Heart left ventricle (tissue), 16 donors: ENCODE results near the gene TTLL11. TPM values are rescaled to one million over a fixed set of nuclear protein-coding genes. Genes with fewer than 3 reads are reported as not detected.

Experiments used
- ATAC-seq, 4 donors: fragments of 200-7000 bp; cut with Tn5 transposase; one replicate each; pipeline ENCODE4 v1.9.1; 2020 to 2022; ENCODE audit warnings: moderate library complexity in 4 of 4, mild to moderate bottlenecking in 3 of 4, moderate number of reproducible peaks in 1 of 4
- DNase-seq, 5 donors: peaks; one replicate each; pipeline ENCODE4 v3.0.0-alpha.2; 2020
- H3K27ac ChIP-seq, 12 donors: fragments of 200-600 bp; sonication (generic) in 4 of 12; one replicate each; pipeline versions ENCODE4 v1.5.0 to v1.8.0; 2016 to 2022; ENCODE audit warnings: mild to moderate bottlenecking in 2 of 12
- H3K27me3 ChIP-seq, 9 donors: fragments of 200-600 bp; sonication (generic) in 2 of 9; one replicate each; pipeline versions ENCODE4 v1.5.1 to v1.8.0; 2016 to 2022; ENCODE audit warnings: mild to moderate bottlenecking in 3 of 9
- H3K36me3 ChIP-seq, 9 donors: fragments of 200-600 bp; sonication (generic) in 2 of 9; one replicate each; pipeline versions ENCODE4 v1.5.0 to v1.8.0; 2018 to 2022; ENCODE audit warnings: mild to moderate bottlenecking in 2 of 9
- H3K4me1 ChIP-seq, 12 donors: fragments of 200-600 bp; sonication (generic) in 4 of 12; one replicate each; pipeline versions ENCODE4 v1.5.0 to v1.8.0; 2016 to 2022; ENCODE audit warnings: mild to moderate bottlenecking in 3 of 12
- H3K4me3 ChIP-seq, 12 donors: fragments of 200-600 bp; sonication (generic) in 4 of 12; one replicate each; pipeline versions ENCODE4 v1.5.0 to v1.8.0; 2017 to 2022; ENCODE audit warnings: mild to moderate bottlenecking in 9 of 12, moderate library complexity in 4 of 12
- H3K9me3 ChIP-seq, 12 donors: fragments of 200-600 bp; sonication (generic) in 4 of 12; one replicate each; pipeline versions ENCODE4 v1.5.0 to v1.8.0; 2016 to 2022; ENCODE audit warnings: mild to moderate bottlenecking in 1 of 12
- CTCF ChIP-seq, 12 donors: fragments of 200-600 bp; sonication (generic) in 4 of 12; IDR thresholded peaks; one replicate each; pipeline versions ENCODE4 v1.5.0 to v1.8.0; 2018 to 2022; ENCODE audit warnings: antibody characterized with exemption in 12 of 12, mild to moderate bottlenecking in 5 of 12
- POLR2A ChIP-seq, 2 donors: fragments of 450-650 bp; IDR thresholded peaks; one replicate each; pipeline ENCODE4 v1.6.1; 2017; ENCODE audit warnings: antibody characterized with exemption in 2 of 2, mild to moderate bottlenecking in 2 of 2, moderate library complexity in 2 of 2
- WGBS, 4 donors: extraction: QIAGEN DNeasy Blood & Tissue Kit in 2 of 4; methylation state at CpG; one replicate each; pipeline versions ENCODE4 v1.1.5 to v1.1.7; 2013 to 2018; 5-methylcytosine and 5-hydroxymethylcytosine counted together
- intact Hi-C, 10 donors: fragments of 100-400 bp; cut with DNase I; formaldehyde crosslinking; loops; one replicate each; pipeline versions ENCODE4 v1.11.1 to v1.14.2; 2022
- polyA plus RNA-seq, 2 donors: library from polyadenylated mRNA; stranded (reverse); fragments of 200-250 nt; gene quantifications; one replicate each; pipeline ENCODE4 v1.2.3, GENCODE V29; 2013
- total RNA-seq, 9 donors: library from RNA; depleted of rRNA in 2 of 9; stranded (reverse); fragments of >200 nt in 2 of 9; fragmentation: NEBNext Ultra II Directional in 3 of 9; extraction: Animal tissue kit (Norgen Biotek cat#: 25700) in 3 of 9; gene quantifications; one replicate each; pipeline versions ENCODE4 v1.1.0 to v1.2.4, GENCODE V29; 2016 to 2023
- donor health status: ischemic (EF 13 %, LVEDD 7.1; RV severe dilation, severe dysfunction).
- donor health status: healthy with polysubstance abuse.
- donor health status: DM: no; HTN: yes; CAD: no.
- donor health status: DM: no; HTN: no; CAD: no.
- donor health status: ischemic (EF 25% LVEDD 6.9; RV normal size, moderate dysfunction).
- donor health status: ischemic (EF 25% LVEDD 5.7; RV mildly dilated, moderate dysfunction).
- donor health status: healthy.
- donor health status: DM: yes; HTN: yes; CAD: no.
- donor health status: ischemic (EF 35%, LVEDD 5.7; RV mildly dilated, moderate dysfunction).
- donor health status: nonischemic (EF 11% LVEDD 7.7; RV severe dilation, severe dysfunction).
- donor health status: DM: yes; HTN: yes; CAD: no.
- donor health status: PGD.
- donor health status: ischemic (EF 29% LVEDD 5.4; RV normal size, mild dysfunction).
- donor health status: nonischemic (EF 23%, LVEDD 6.1; RV moderate dilation, normal function).

The TTLL11 gene
- total and polyA plus RNA-seq, 11 donors = 2.7 to 10.9 (median 7.9) TPM

GRCh38 chr9:121863955-121864354 lies 229.2 kb downstream of the TTLL11 start:
- 76 to 92% (median 88%) methylated on average over 2 of the region's 2 CpGs for WGBS, 4 donors
- no peak overlapping the region for H3K4me3 ChIP-seq
- no peaks in the 10 kb centered on the region for H3K36me3 ChIP-seq
- intact Hi-C loops = loop anchor here in 9 of 10 donors (5.0 to 10.0 kb wide), 11 partner anchors 87 to 319 kb away; no protein-coding TSS in a partner anchor
- peaks cover 0 to 17% (median 11%) of the 10 kb centered on the region in 12 donors for H3K4me1 ChIP-seq
- TF ChIP-seq CTCF (IDR thresholded peaks at IDR 0.05) (no peak), POLR2A (IDR thresholded peaks at IDR 0.05) (no peak)
- DNase-seq (no peak), ATAC-seq (no peak)
- H3K27ac ChIP-seq = no peak overlapping the region
- no peaks in the 10 kb centered on the region for H3K9me3 ChIP-seq
- H3K27me3 ChIP-seq = no peaks in the 10 kb centered on the region

GRCh38 chr9:121862371-121863332 lies 230.5 kb downstream of the TTLL11 start:
- WGBS, 4 donors = 90% methylated on average over 18 to 19 of the region's 19 CpGs
- no peak for DNase-seq
- Histone ChIP-seq H3K27ac (no peak overlapping the region), H3K4me1 (peaks cover 0 to 19% (median 11%) of the 10 kb centered on the region in 12 donors), H3K36me3 (no peaks in the 10 kb centered on the region), H3K27me3 (no peaks in the 10 kb centered on the region), H3K4me3 (no peak overlapping the region), H3K9me3 (no peaks in the 10 kb centered on the region)
- intact Hi-C loops = loop anchor here in 9 of 10 donors (5.0 to 10.0 kb wide), 11 partner anchors 85 to 318 kb away; no protein-coding TSS in a partner anchor
- no peak for ATAC-seq
- no peak for TF ChIP-seq POLR2A (IDR thresholded peaks at IDR 0.05)
- TF ChIP-seq CTCF (IDR thresholded peaks at IDR 0.05) = no peak

- no peak for TF ChIP-seq POLR2A (IDR thresholded peaks at IDR 0.05)
- TF ChIP-seq CTCF (IDR thresholded peaks at IDR 0.05) = peak; percentile 32 to 74 (median 62)
- Histone ChIP-seq H3K27me3 (no peaks in the 10 kb centered on the region), H3K4me1 (peaks cover 0 to 19% (median 11%) of the 10 kb centered on the region in 12 donors), H3K9me3 (no peaks in the 10 kb centered on the region), H3K4me3 (no peak overlapping the region), H3K27ac (no peak overlapping the region), H3K36me3 (no peaks in the 10 kb centered on the region)
- peak; percentile 68 to 87 (median 82) for ATAC-seq
- intact Hi-C loops = loop anchor here in 9 of 10 donors (2.0 to 10.0 kb wide), 12 partner anchors 84 to 317 kb away; no protein-coding TSS in a partner anchor
- peak; percentile 38 to 71 (median 61) for DNase-seq
- WGBS, 4 donors = 43 to 54% (median 47%) methylated on average over 4 of the region's 4 CpGs
Measured at GRCh38 chr9:121861501-121862180, 231.5 kb downstream of the TTLL11 start.
